ENCODE results near the gene KLRF1.

The KLRF1 gene, protein sequence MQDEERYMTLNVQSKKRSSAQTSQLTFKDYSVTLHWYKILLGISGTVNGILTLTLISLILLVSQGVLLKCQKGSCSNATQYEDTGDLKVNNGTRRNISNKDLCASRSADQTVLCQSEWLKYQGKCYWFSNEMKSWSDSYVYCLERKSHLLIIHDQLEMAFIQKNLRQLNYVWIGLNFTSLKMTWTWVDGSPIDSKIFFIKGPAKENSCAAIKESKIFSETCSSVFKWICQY

DNA sequence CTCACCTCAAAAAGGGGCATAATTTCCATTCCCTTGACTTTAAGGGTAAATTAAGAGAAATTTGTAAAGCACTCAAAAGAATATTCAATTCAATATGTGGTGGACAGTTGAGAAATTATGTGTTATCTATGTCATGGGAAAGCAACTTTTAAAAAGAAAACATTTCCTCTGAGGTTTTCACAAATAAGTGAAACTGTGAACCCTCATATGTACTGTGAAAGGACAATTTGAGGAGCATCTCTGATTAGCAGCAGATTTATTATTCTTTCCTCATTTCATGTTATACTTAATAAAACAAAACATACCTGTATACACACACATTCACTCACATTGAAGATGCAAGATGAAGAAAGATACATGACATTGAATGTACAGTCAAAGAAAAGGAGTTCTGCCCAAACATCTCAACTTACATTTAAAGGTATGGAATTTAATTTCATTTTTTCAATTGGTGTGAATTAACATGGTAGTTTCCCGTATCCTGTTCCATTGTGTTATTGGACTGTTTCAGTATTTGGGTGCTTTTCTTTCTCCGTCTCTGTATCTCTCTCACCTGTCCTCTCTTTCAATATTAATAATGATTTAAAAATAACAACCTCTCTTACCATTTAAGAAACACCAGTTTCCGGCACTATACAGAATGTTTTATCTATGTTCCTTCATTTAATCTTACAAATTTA is at the start of gene KLRF1:
TSS of gene KLRF1 (plus strand) at position 273 of the 680 bp plus-strand sequence. CDS start at position 337, 64 bp downstream.
- in situ Hi-C loops (cut with MboI; ENCODE audit: low pct_unique_long_range_greater_than_20kb, low sequenced_read_pairs): no loop called here
- no peak for DNase-seq

- no peak for DNase-seq
- in situ Hi-C loops (cut with MboI; ENCODE audit: low pct_unique_long_range_greater_than_20kb, low sequenced_read_pairs): no loop called here
Observed at GRCh38 chr12:9779209-9779608, 48.1 kb upstream of the KLRF1 start.

GRCh38 chr12:9781360-9781759 is 45.9 kb upstream of the KLRF1 start:
- DNase-seq: no peak
- in situ Hi-C loops (cut with MboI; ENCODE audit: low pct_unique_long_range_greater_than_20kb, low sequenced_read_pairs): no loop called here

DNA sequence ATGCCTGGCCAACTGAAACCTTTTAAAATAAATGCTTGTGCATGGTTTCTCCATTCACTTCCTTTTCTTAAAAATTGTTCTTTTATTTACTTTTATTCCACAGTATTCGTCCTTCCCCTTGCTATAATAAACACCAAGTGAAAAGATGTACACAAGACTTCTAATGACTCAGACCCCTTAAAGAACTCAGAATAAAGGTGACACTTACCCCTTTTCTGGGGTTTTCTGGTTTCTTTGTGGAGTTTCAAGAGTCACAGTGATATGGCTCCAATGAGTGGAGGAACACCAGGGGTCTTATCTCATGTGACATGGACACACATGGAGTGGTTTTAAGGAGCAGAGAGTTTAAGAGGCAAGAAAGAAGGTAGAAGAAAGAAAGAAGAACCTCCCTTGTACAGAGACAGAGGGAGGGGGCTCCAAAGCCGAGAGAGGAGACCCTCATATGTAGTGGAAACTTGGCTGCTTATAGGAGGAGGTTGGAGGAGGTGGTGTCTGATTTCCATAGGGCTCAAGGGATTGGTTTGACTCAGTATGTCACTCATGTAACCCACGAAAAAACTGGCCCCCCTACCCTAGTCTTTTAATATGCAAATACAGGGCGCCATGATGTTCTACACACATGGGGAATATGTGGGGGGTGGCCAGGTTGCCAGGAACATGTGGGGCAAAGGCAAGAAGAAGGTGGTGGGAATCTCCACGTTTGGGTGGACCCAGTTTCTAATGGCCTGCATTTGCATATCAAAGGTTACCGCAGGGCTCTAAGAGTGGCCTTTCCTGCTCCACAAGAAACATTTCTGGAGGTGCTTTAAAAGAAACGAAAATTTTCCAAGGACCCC is 44.5 kb upstream of the KLRF1 start:
- peak; percentile 80 for DNase-seq

GRCh38 chr12:9784326-9784725 is 43.0 kb upstream of the KLRF1 start:
- no peak for DNase-seq
- in situ Hi-C loops (cut with MboI; ENCODE audit: low pct_unique_long_range_greater_than_20kb, low sequenced_read_pairs): no loop called here

More for the DNA sequence above, 44.5 kb upstream of the KLRF1 start:
- in situ Hi-C loops (cut with MboI; ENCODE audit: low pct_unique_long_range_greater_than_20kb, low sequenced_read_pairs): no loop called here

DNA sequence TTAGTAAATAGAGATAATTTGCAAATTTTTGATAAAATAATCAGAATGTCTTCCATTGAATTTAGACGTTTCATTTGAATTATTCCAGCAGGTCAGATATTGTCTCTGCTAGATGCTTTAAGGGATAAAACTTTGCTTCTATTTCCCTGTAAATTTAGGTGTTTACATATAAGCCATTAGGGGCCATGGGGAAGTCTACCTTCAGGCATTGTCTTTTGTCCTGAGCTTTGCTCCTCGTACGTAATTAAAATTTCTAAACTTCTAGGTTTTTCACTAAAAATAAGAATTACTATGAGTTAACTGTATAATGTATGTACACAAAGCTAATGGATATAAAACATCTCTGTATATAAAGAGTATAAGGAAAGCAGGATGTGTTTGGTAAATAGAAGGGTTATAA is 42.5 kb upstream of the KLRF1 start:
- peak; percentile 61 for DNase-seq
- in situ Hi-C loops (cut with MboI; ENCODE audit: low pct_unique_long_range_greater_than_20kb, low sequenced_read_pairs): no loop called here

DNA sequence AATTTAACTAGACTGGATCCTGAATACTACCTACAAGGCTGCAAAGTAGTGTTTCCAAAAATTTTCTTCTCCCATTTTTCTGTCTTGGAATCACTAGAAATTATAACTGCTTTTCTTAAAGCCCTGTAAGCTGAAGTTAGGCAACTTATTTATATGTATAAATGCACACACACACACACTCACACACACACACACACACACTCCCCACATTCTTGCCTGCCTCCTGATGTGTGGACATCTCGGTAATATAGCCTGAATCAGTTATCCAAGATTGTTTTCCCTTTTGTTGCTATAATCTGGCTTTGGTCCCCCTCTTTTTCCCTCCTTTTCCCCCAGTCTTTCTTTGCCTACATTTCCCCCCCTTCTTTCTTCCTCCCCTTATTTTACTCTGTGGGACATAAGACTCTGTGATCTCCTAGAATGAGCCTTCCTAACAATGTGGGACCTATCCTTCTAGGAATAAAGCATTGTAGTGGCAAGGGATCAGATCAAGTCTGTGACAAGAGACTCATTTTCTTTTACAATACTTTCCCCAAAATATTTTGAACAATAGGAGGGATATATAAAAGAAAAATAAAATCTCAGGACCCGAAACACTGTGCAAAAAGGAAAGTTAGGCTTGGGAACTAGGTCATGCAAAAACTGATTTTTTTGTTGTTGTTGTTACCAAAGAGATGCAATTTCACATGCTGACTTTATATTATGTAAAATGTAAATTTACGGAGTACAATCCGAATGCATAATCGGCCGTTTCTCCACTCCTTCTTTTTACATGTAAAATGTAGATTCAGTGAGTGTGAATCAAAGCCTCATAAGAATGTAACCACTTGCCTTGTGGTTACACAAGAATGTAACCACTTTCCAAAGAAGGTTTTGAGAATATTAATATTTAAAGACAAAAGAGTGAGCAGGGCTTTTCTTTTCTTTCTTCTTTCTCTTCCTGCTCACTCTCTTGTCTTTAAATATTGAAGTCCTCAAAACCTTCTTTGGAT is 40.3 kb upstream of the KLRF1 start:
- peak; percentile 83 for DNase-seq
- in situ Hi-C loops (cut with MboI; ENCODE audit: low pct_unique_long_range_greater_than_20kb, low sequenced_read_pairs): no loop called here

DNA sequence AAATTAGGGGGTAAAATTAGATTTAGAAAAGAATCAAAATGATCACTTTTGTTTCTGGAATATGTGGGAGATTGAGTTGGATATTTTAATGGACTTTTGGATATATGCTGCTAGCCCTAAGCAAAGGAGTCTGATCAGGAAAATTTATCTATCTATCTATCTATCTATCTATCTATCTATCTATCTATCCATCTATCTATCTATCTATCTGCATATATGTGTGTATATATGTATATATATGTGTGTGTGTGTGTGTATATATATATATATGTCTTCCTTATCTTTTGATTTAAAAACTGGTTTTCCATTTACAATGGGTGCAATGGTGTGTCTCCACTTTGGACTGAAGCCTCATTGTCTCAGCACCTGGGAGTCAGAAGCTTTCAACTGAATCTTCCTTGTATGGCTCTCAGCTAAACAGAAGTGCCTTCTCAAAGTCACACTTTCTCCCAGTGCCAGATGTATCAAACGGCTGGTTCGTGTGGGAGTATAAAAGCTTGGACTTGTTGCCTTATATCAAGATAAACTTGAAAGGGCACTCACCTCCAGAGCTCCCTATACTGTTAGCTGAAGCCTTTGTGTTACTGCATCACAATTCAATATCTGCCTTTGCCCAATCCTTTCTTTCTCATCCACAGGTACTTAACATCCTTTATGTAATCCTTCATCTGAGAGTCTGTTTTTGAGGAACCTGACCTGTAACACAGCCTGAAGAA is 34.9 kb upstream of the KLRF1 start:
- peak; percentile 67 for DNase-seq
- in situ Hi-C loops (cut with MboI; ENCODE audit: low pct_unique_long_range_greater_than_20kb, low sequenced_read_pairs): no loop called here

- DNase-seq: no peak
- in situ Hi-C loops (cut with MboI; ENCODE audit: low pct_unique_long_range_greater_than_20kb, low sequenced_read_pairs): no loop called here
Observed at GRCh38 chr12:9792961-9793617, 34.2 kb upstream of the KLRF1 start.

DNA sequence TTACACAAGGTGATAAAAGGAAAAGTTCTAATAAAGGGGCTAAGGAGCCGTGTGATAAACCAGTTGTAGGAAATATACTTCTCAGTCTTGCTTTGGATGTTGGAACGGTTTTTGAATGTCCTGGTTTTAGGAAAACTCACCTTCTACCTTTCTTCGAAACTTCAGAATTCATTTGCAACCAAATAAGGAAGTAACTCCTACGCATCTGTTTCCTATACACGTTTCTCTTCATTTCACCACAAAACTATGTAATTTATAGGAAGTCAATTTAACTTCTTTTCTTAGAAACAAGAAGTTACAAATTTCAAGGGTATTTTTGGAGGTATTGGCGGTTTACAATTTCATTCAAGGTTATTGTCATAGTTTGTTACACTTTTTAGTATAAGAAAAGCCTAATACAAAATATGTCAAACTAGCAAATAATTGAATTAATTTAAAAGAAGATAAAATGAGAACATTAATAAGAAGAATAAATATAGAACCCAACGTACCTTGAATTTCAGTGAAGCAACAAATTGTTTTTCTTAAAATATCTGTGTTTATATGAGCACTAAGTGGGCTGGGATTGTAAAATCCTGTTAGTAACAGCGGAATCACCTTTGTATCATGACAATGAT is 33.4 kb upstream of the KLRF1 start:
- peak; percentile 92 for DNase-seq
- in situ Hi-C loops (cut with MboI; ENCODE audit: low pct_unique_long_range_greater_than_20kb, low sequenced_read_pairs): no loop called here

DNA sequence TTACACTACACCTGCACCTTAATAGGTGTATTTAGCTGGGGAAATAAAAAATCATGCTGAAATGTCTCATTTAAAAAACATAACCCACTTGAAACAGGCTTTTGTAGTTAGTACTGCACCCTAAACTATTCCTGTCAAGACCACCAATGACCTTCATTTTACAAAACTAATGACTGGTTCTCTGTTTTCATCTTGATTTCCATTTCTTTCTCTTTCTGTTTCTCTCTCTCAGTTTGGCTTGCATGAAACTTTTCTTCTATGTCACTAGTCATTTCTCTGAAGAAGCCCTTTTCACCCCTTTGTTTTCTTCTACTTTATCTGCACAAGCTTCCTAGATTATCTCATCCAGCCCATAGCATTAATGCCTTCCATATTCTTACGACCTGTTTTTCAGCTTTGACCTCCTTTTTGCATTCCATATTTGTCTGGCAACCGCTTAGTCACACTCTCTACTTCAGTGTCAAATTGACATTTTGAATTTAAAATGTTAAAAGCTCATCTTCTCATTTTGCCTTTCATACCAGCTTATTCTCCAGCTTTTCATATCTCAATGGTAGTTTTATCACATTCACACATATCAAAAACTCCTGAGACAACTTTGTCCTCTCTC is 32.7 kb upstream of the KLRF1 start:
- in situ Hi-C loops (cut with MboI; ENCODE audit: low pct_unique_long_range_greater_than_20kb, low sequenced_read_pairs): no loop called here
- DNase-seq: no peak

- in situ Hi-C loops (cut with MboI; ENCODE audit: low pct_unique_long_range_greater_than_20kb, low sequenced_read_pairs): no loop called here
Observed at GRCh38 chr12:9795945-9796344, 31.3 kb upstream of the KLRF1 start.

GRCh38 chr12:9796346-9796745 is 30.9 kb upstream of the KLRF1 start:
- DNase-seq: peak; percentile 52
- in situ Hi-C loops (cut with MboI; ENCODE audit: low pct_unique_long_range_greater_than_20kb, low sequenced_read_pairs): no loop called here

More at GRCh38 chr12:9795945-9796344, 31.3 kb upstream of the KLRF1 start:
- DNase-seq: peak; percentile 50

- peak; percentile 59 for DNase-seq
- in situ Hi-C loops (cut with MboI; ENCODE audit: low pct_unique_long_range_greater_than_20kb, low sequenced_read_pairs): no loop called here
Observed at GRCh38 chr12:9796971-9797370, 30.3 kb upstream of the KLRF1 start.

DNA sequence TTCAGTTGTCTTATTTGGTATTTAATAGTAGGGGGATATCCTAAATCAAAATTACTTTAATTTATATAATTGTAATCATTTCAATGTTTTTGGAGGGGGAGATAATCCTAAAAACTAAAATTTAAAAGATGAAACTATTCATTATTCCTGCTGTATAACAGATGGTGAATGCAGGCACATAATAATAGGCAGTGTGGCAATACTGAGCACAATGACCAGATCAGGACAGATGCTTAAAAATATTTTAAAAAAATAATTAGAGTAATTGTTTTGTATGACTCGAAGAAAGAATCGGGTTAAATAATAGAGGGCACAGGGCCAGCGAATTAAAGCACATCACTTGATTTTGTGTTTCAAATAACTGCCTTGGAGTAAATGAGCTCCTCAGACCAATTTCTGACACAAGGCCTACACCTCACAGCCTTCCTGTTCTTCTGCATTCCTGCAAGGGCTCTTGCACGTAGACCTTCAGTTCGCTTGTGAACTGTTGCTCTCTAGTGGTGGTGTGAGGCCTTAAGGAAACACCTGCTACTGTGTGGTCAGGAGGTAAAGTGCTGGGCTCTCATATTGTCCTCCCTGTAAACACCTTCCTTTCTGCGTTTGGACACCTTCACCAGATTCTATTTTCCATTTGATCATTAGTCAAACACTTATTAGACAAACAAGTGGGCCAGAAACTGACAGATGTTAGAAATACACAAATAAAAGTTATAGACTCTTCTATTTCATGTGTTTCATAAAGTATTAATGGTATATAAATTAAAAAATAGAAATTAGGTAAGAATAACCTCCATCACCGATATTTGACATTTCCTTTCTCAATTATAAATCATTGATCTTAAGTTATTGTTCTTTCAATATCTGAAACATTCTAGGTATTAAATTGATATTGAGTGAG is 29.3 kb upstream of the KLRF1 start:
- peak; percentile 91 for DNase-seq
- in situ Hi-C loops (cut with MboI; ENCODE audit: low pct_unique_long_range_greater_than_20kb, low sequenced_read_pairs): no loop called here

DNA sequence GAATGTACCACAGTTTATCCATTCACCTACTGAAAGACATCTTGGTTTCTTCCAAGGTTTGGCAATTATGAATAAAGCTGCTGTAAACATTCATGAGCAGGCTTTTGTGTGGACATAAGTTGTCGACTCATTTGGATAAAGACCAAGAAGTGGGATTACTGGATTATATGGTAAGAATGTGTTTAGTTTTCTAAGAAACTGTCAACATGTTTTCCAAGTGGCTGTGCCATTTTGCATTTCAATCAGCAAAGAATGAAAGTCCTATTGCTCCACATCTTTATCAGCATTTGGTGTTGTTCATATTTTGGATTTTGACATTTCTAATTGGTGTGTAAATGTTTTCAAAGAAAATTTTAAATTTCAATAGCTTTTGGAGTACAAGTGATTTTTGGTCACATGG is 27.3 kb upstream of the KLRF1 start:
- no peak for DNase-seq
- in situ Hi-C loops (cut with MboI; ENCODE audit: low pct_unique_long_range_greater_than_20kb, low sequenced_read_pairs): loop anchor here (25.0 kb wide), 1 partner anchor 337 kb away; the partner anchor contains the start of gene CLEC7A

All from KBM-7 (cell line).